ENCODE data around the gene PCDHB6. TPM values are rescaled to one million over a fixed set of nuclear protein-coding genes. Genes with fewer than 3 reads are reported as not detected.
"Not testable (repeated sequence)": the region's sequence is repeated elsewhere in the genome, so short reads cannot be mapped to it uniquely, and the experiment has no call there.

Gene PCDHB6
- total RNA-seq, 1 donor from 2014 or later: 1.1 TPM

GRCh38 chr5:141135030-141135717 lies 14.7 kb upstream of the PCDHB6 start, which contains the start of gene PCDHB5:
PCDHB5 (plus strand) TSS chr5:141135206; CDS start chr5:141135435, 229 bp downstream.
- peak; percentile 43 for TF ChIP-seq CTCF (IDR thresholded peaks at IDR 0.05; ENCODE audit: unreplicated experiment)
- DNase-seq (ENCODE audit: low spot score): peak; percentile 39
- Mint-ChIP-seq H3K36me3 (ENCODE audit: low read depth, unreplicated experiment) (peaks cover 33% of the 10 kb centered on the region), H3K4me3 (ENCODE audit: unreplicated experiment) (peak within 1 kb of the TSS; percentile 74), H3K4me1 (ENCODE audit: unreplicated experiment) (no peaks in the 10 kb centered on the region), H3K27me3 (ENCODE audit: unreplicated experiment) (no peaks in the 10 kb centered on the region), H3K9me3 (ENCODE audit: unreplicated experiment) (peaks cover 21% of the 10 kb centered on the region), H3K27ac (ENCODE audit: unreplicated experiment) (peak within 1 kb of the TSS; percentile 8)

GRCh38 chr5:141135718-141136266 lies 14.1 kb upstream of the PCDHB6 start:
- no peaks in the 10 kb centered on the region for H3K27me3 Mint-ChIP-seq (ENCODE audit: unreplicated experiment)
- peaks cover 33% of the 10 kb centered on the region for H3K36me3 Mint-ChIP-seq (ENCODE audit: low read depth, unreplicated experiment)
- H3K27ac Mint-ChIP-seq (ENCODE audit: unreplicated experiment): no peak overlapping the region
- H3K4me1 Mint-ChIP-seq (ENCODE audit: unreplicated experiment): no peaks in the 10 kb centered on the region
- H3K4me3 Mint-ChIP-seq (ENCODE audit: unreplicated experiment): peak overlapping the region; percentile 74
- no peak for TF ChIP-seq CTCF (IDR thresholded peaks at IDR 0.05; ENCODE audit: unreplicated experiment)
- peaks cover 21% of the 10 kb centered on the region for H3K9me3 Mint-ChIP-seq (ENCODE audit: unreplicated experiment)
- no peak for DNase-seq (ENCODE audit: low spot score)

GRCh38 chr5:141137346-141137745 lies 12.5 kb upstream of the PCDHB6 start:
- H3K36me3 Mint-ChIP-seq (ENCODE audit: low read depth, unreplicated experiment): peaks cover 33% of the 10 kb centered on the region
- not testable (repeated sequence) for H3K4me3 Mint-ChIP-seq (ENCODE audit: unreplicated experiment); H3K4me1 Mint-ChIP-seq (ENCODE audit: unreplicated experiment); H3K27ac Mint-ChIP-seq (ENCODE audit: unreplicated experiment); DNase-seq (ENCODE audit: low spot score); H3K27me3 Mint-ChIP-seq (ENCODE audit: unreplicated experiment)
- peaks cover 21% of the 10 kb centered on the region for H3K9me3 Mint-ChIP-seq (ENCODE audit: unreplicated experiment)

- H3K9me3 Mint-ChIP-seq (ENCODE audit: unreplicated experiment): no peaks in the 10 kb centered on the region
- no peak for TF ChIP-seq CTCF (IDR thresholded peaks at IDR 0.05; ENCODE audit: unreplicated experiment)
- DNase-seq (ENCODE audit: low spot score): no peak
- H3K4me3 Mint-ChIP-seq (ENCODE audit: unreplicated experiment): peak overlapping the region; percentile 29
- peaks cover 16% of the 10 kb centered on the region for H3K36me3 Mint-ChIP-seq (ENCODE audit: low read depth, unreplicated experiment)
- no peaks in the 10 kb centered on the region for H3K4me1 Mint-ChIP-seq (ENCODE audit: unreplicated experiment)
- no peak overlapping the region for H3K27ac Mint-ChIP-seq (ENCODE audit: unreplicated experiment)
- H3K27me3 Mint-ChIP-seq (ENCODE audit: unreplicated experiment): no peaks in the 10 kb centered on the region
Measured at GRCh38 chr5:141150224-141150992, 551 bp downstream of the PCDHB6 start.

GRCh38 chr5:141150993-141151325 lies 1.1 kb downstream of the PCDHB6 start:
- Mint-ChIP-seq H3K9me3 (ENCODE audit: unreplicated experiment) (no peaks in the 10 kb centered on the region), H3K4me1 (ENCODE audit: unreplicated experiment) (no peaks in the 10 kb centered on the region), H3K27ac (ENCODE audit: unreplicated experiment) (no peak overlapping the region), H3K4me3 (ENCODE audit: unreplicated experiment) (peak overlapping the region; percentile 57), H3K36me3 (ENCODE audit: low read depth, unreplicated experiment) (peaks cover 16% of the 10 kb centered on the region), H3K27me3 (ENCODE audit: unreplicated experiment) (no peaks in the 10 kb centered on the region)
- no peak for DNase-seq (ENCODE audit: low spot score)
- no peak for TF ChIP-seq CTCF (IDR thresholded peaks at IDR 0.05; ENCODE audit: unreplicated experiment)

GRCh38 chr5:141151632-141152031 lies 1.8 kb downstream of the PCDHB6 start:
- not testable (repeated sequence) for H3K4me3 Mint-ChIP-seq (ENCODE audit: unreplicated experiment); H3K27ac Mint-ChIP-seq (ENCODE audit: unreplicated experiment); H3K4me1 Mint-ChIP-seq (ENCODE audit: unreplicated experiment); H3K9me3 Mint-ChIP-seq (ENCODE audit: unreplicated experiment); H3K27me3 Mint-ChIP-seq (ENCODE audit: unreplicated experiment); DNase-seq (ENCODE audit: low spot score)
- H3K36me3 Mint-ChIP-seq (ENCODE audit: low read depth, unreplicated experiment): peaks cover 21% of the 10 kb centered on the region

- Mint-ChIP-seq H3K36me3 (ENCODE audit: low read depth, unreplicated experiment) (peaks cover 25% of the 10 kb centered on the region), H3K4me3 (ENCODE audit: unreplicated experiment) (peak overlapping the region; percentile 71)
- H3K27ac Mint-ChIP-seq (ENCODE audit: unreplicated experiment); H3K9me3 Mint-ChIP-seq (ENCODE audit: unreplicated experiment); H3K4me1 Mint-ChIP-seq (ENCODE audit: unreplicated experiment); DNase-seq (ENCODE audit: low spot score); H3K27me3 Mint-ChIP-seq (ENCODE audit: unreplicated experiment): not testable (repeated sequence)
Measured at GRCh38 chr5:141152096-141152495, 2.2 kb downstream of the PCDHB6 start.

All from endothelial cell (in vitro differentiated cells).